DND-41 (cell line): ENCODE measurements around the gene IFT27.

ENCODE experiments used
- CTCF ChIP-seq: IDR thresholded peaks from 2 replicates; pipeline ENCODE4 v1.5.1; 2012; ENCODE audit warnings: borderline replicate concordance, low read length, moderate library complexity, mild to moderate bottlenecking; ENCODE audit not compliant: poor library complexity, severe bottlenecking; ENCODE audit errors: extremely low read depth
- EZH2 ChIP-seq: IDR thresholded peaks from 3 replicates; pipeline ENCODE4 v1.6.1; 2012; ENCODE audit warnings: borderline replicate concordance, low read depth, mild to moderate bottlenecking, moderate library complexity, low read length, inconsistent platforms; ENCODE audit not compliant: severe bottlenecking

GRCh38 chr22:36744791-36745190 lies 31.1 kb downstream of the IFT27 start:
- no peak for TF ChIP-seq EZH2
- no peak for TF ChIP-seq CTCF
